ENCODE data around the gene VARS2. TPM values are rescaled to one million over a fixed set of nuclear protein-coding genes. Genes with fewer than 3 reads are reported as not detected.
"Not testable (repeated sequence)": the region's sequence is repeated elsewhere in the genome, so short reads cannot be mapped to it uniquely, and the experiment has no call there.

VARS2 gene
- total RNA-seq, 1 experiment from 2014 or later, result 18.8 TPM

- no peak for DNase-seq (ENCODE audit: low read depth)
Measured at GRCh38 chr6:30962716-30963115, 48.7 kb downstream of the VARS2 start.

- DNase-seq (ENCODE audit: low read depth), result peak; percentile 55
Measured at GRCh38 chr6:30963641-30964040, 49.6 kb downstream of the VARS2 start.

- DNase-seq (ENCODE audit: low read depth), result peak; percentile 41
Measured at GRCh38 chr6:30964075-30964474, 50.0 kb downstream of the VARS2 start.

- DNase-seq (ENCODE audit: low read depth), result no peak
Measured at GRCh38 chr6:30965140-30965601, 51.1 kb downstream of the VARS2 start.

GRCh38 chr6:30966154-30966553 lies 52.1 kb downstream of the VARS2 start:
- no peak for DNase-seq (ENCODE audit: low read depth)

- DNase-seq (ENCODE audit: low read depth), result not testable (repeated sequence)
Measured at GRCh38 chr6:30969171-30969570, 55.1 kb downstream of the VARS2 start.

GRCh38 chr6:30970946-30971345 lies 56.9 kb downstream of the VARS2 start:
- no peak for DNase-seq (ENCODE audit: low read depth)

- no peak for DNase-seq (ENCODE audit: low read depth)
Measured at GRCh38 chr6:30972816-30973215, 58.8 kb downstream of the VARS2 start.

GRCh38 chr6:30974490-30975252 lies 60.6 kb downstream of the VARS2 start:
- DNase-seq (ENCODE audit: low read depth), result no peak

Other genes starting within 250 kb of the VARS2 start
- gene DHX16, start 241.2 kb upstream of the VARS2 start, total RNA-seq (2014; rRNA removed; shearing (Covaris generic)), result 59.9 and 87.0 TPM in 2 replicates
- gene PPP1R18, start 227.6 kb upstream of the VARS2 start, total RNA-seq (2014; rRNA removed; shearing (Covaris generic)), result 71.6 and 77.5 TPM in 2 replicates
- gene NRM, start 223.3 kb upstream of the VARS2 start, total RNA-seq (2014; rRNA removed; shearing (Covaris generic)), result 7.5 and 7.8 TPM in 2 replicates
- 12.6 and 21.9 TPM in 2 replicates for gene MDC1, start 197.0 kb upstream of the VARS2 start, total RNA-seq (2014; rRNA removed; shearing (Covaris generic))
- 1,353 and 1,355 TPM in 2 replicates for gene TUBB, start 193.9 kb upstream of the VARS2 start, total RNA-seq (2014; rRNA removed; shearing (Covaris generic))
- 370 and 430 TPM in 2 replicates for gene FLOT1, start 171.6 kb upstream of the VARS2 start, total RNA-seq (2014; rRNA removed; shearing (Covaris generic))
- 344 and 350 TPM in 2 replicates for gene IER3, start 169.7 kb upstream of the VARS2 start, total RNA-seq (2014; rRNA removed; shearing (Covaris generic))
- 12.7 and 25.0 TPM in 2 replicates for gene DDR1, start 29.7 kb upstream of the VARS2 start, total RNA-seq (2014; rRNA removed; shearing (Covaris generic))
- gene GTF2H4, start 6.0 kb upstream of the VARS2 start, total RNA-seq (2014; rRNA removed; shearing (Covaris generic)), result 12.6 and 13.7 TPM in 2 replicates
- not detected in 2 replicates for gene SFTA2, start 17.9 kb downstream of the VARS2 start, total RNA-seq (2014; rRNA removed; shearing (Covaris generic))
- not detected in 2 replicates for gene MUCL3, start 26.7 kb downstream of the VARS2 start, total RNA-seq (2014; rRNA removed; shearing (Covaris generic))
- gene MUC21, start 69.5 kb downstream of the VARS2 start, total RNA-seq (2014; rRNA removed; shearing (Covaris generic)), result not detected in 2 replicates
- not detected in 2 replicates for gene MUC22, start 96.2 kb downstream of the VARS2 start, total RNA-seq (2014; rRNA removed; shearing (Covaris generic))
- not detected in 2 replicates for gene C6orf15, start 198.3 kb downstream of the VARS2 start, total RNA-seq (2014; rRNA removed; shearing (Covaris generic))
- gene PSORS1C1, start 200.6 kb downstream of the VARS2 start, total RNA-seq (2014; rRNA removed; shearing (Covaris generic)), result 0.23 and 1.5 TPM in 2 replicates
- not detected in 2 replicates for gene CDSN, start 206.2 kb downstream of the VARS2 start, total RNA-seq (2014; rRNA removed; shearing (Covaris generic))
- not detected in 2 replicates for gene PSORS1C2, start 224.8 kb downstream of the VARS2 start, total RNA-seq (2014; rRNA removed; shearing (Covaris generic))
- 41.5 and 42.0 TPM in 2 replicates for gene CCHCR1, start 243.6 kb downstream of the VARS2 start, total RNA-seq (2014; rRNA removed; shearing (Covaris generic))
- 47.5 and 48.2 TPM in 2 replicates for gene TCF19, start 244.4 kb downstream of the VARS2 start, total RNA-seq (2014; rRNA removed; shearing (Covaris generic))

Data from Daoy (cell line).